ENCODE results near the gene AGO3. TPM values are rescaled to one million over a fixed set of nuclear protein-coding genes. Genes with fewer than 3 reads are reported as not detected.

Gene AGO3
- total RNA-seq, 2 donors from 2014 or later: 19.4 to 32.7 TPM

GRCh38 chr1:36006941-36007500 lies 76.1 kb downstream of the AGO3 start:
- Histone ChIP-seq H3K4me3 (no peak overlapping the region), H3K36me3 (no peaks in the 10 kb centered on the region), H3K27ac (no peak overlapping the region), H3K9me3 (no peaks in the 10 kb centered on the region), H3K4me1 (replicated peaks) (no peaks in the 10 kb centered on the region), H3K27me3 (replicated peaks; ENCODE audit: insufficient read depth) (no peaks in the 10 kb centered on the region)
- no peak for DNase-seq (ENCODE audit: low spot score)
- intact Hi-C loops (cut with DNase I): no loop called here
- WGBS: 93% methylated on average over 3 of the region's 3 CpGs
- TF ChIP-seq, protein P1, sequence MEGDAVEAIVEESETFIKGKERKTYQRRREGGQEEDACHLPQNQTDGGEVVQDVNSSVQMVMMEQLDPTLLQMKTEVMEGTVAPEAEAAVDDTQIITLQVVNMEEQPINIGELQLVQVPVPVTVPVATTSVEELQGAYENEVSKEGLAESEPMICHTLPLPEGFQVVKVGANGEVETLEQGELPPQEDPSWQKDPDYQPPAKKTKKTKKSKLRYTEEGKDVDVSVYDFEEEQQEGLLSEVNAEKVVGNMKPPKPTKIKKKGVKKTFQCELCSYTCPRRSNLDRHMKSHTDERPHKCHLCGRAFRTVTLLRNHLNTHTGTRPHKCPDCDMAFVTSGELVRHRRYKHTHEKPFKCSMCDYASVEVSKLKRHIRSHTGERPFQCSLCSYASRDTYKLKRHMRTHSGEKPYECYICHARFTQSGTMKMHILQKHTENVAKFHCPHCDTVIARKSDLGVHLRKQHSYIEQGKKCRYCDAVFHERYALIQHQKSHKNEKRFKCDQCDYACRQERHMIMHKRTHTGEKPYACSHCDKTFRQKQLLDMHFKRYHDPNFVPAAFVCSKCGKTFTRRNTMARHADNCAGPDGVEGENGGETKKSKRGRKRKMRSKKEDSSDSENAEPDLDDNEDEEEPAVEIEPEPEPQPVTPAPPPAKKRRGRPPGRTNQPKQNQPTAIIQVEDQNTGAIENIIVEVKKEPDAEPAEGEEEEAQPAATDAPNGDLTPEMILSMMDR (IDR thresholded peaks at IDR 0.05): no peak
- TF ChIP-seq POLR2AphosphoS5 (IDR thresholded peaks at IDR 0.05): no peak

GRCh38 chr1:36007741-36008140 lies 76.8 kb downstream of the AGO3 start:
- H3K27me3 ChIP-seq (replicated peaks; ENCODE audit: insufficient read depth): no peaks in the 10 kb centered on the region
- H3K9me3 ChIP-seq: no peaks in the 10 kb centered on the region
- TF ChIP-seq POLR2AphosphoS5 (IDR thresholded peaks at IDR 0.05) (no peak), POLR2A (IDR thresholded peaks at IDR 0.05) (no peak)
- TF ChIP-seq, protein P1 (IDR thresholded peaks at IDR 0.05): no peak
- DNase-seq (ENCODE audit: low spot score): no peak
- H3K4me1 ChIP-seq (replicated peaks): no peaks in the 10 kb centered on the region
- no peak overlapping the region for H3K4me3 ChIP-seq
- WGBS: 63% methylated on average over 2 of the region's 2 CpGs
- intact Hi-C loops (cut with DNase I): no loop called here
- no peaks in the 10 kb centered on the region for H3K36me3 ChIP-seq
- H3K27ac ChIP-seq: no peak overlapping the region

DNA sequence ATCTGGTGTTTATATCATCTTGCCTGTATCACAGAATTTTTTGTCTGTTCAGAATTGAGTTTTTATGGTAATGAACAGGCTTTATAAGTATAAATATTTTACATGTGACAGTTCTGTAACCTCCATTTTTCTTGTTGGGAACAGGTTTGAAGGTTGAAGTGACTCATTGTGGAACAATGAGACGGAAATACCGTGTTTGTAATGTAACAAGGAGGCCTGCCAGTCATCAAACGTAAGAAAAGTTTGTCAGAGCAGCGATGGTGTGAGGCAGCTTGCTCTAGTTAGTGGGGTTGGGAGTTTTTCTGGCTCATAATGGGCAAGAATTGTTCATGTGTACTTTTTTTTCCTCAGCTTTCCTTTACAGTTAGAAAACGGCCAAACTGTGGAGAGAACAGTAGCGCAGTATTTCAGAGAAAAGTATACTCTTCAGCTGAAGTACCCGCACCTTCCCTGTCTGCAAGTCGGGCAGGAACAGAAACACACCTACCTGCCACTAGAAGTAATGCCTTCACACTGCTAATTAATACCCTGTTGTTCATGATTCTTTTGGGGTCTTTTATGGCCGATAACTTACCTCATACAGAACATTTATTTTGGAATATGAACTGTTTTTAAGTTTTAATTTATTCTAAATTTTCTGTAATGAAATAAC lies 77.8 kb downstream of the AGO3 start:
- intact Hi-C loops (cut with DNase I): no loop called here
- H3K36me3 ChIP-seq: no peaks in the 10 kb centered on the region
- 64% methylated on average over 9 of the region's 9 CpGs for WGBS
- no peak for DNase-seq (ENCODE audit: low spot score)
- H3K4me3 ChIP-seq: no peak overlapping the region
- no peaks in the 10 kb centered on the region for H3K9me3 ChIP-seq
- no peak overlapping the region for H3K27ac ChIP-seq
- no peaks in the 10 kb centered on the region for H3K4me1 ChIP-seq (replicated peaks)
- H3K27me3 ChIP-seq (replicated peaks; ENCODE audit: insufficient read depth): no peaks in the 10 kb centered on the region
- TF ChIP-seq, protein P1 (IDR thresholded peaks at IDR 0.05): no peak
- TF ChIP-seq POLR2AphosphoS5 (IDR thresholded peaks at IDR 0.05): no peak
- no peak for TF ChIP-seq POLR2A (IDR thresholded peaks at IDR 0.05)

DNA sequence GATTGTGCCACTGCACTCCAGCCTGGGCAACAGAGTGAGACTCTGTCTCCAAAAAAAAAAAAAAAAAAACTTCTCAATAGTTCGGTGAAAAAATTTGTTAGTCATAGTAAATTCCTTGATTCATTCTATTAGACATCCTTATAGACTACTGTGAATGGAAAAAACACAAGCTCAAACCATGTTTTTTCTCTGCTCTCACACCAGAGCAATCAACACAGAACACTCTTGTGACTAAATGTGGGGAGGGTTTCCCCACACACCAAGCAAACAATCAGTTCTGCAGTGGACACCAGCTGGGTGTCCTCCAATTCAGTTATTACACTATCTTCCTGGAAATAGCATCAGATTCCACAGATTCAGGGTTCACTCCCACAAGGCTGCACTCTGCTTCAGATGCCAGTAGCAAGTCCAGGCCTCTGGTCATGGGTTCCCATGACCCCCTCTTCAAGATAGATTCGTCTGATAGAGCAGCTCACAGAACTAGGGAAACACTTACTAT lies 83.9 kb downstream of the AGO3 start:
- intact Hi-C loops (cut with DNase I): no loop called here
- H3K4me3 ChIP-seq: no peak overlapping the region
- 75% methylated on average over 2 of the region's 2 CpGs for WGBS
- H3K27ac ChIP-seq: no peak overlapping the region
- TF ChIP-seq POLR2AphosphoS5 (IDR thresholded peaks at IDR 0.05): no peak
- TF ChIP-seq, protein P1 (IDR thresholded peaks at IDR 0.05): no peak
- no peak for TF ChIP-seq POLR2A (IDR thresholded peaks at IDR 0.05)
- H3K36me3 ChIP-seq: peaks cover 0 to 4% of the 10 kb centered on the region in 2 donors
- no peak for DNase-seq (ENCODE audit: low spot score)
- H3K27me3 ChIP-seq (replicated peaks; ENCODE audit: insufficient read depth): no peaks in the 10 kb centered on the region
- no peaks in the 10 kb centered on the region for H3K4me1 ChIP-seq (replicated peaks)
- no peaks in the 10 kb centered on the region for H3K9me3 ChIP-seq

- H3K9me3 ChIP-seq: no peaks in the 10 kb centered on the region
- intact Hi-C loops (cut with DNase I): no loop called here
- peaks cover 0 to 4% of the 10 kb centered on the region in 2 donors for H3K36me3 ChIP-seq
- H3K4me1 ChIP-seq (replicated peaks): no peaks in the 10 kb centered on the region
- H3K4me3 ChIP-seq: no peak overlapping the region
- 95% methylated on average over 2 of the region's 2 CpGs for WGBS
- TF ChIP-seq, protein P1 (IDR thresholded peaks at IDR 0.05): no peak
- TF ChIP-seq POLR2A (IDR thresholded peaks at IDR 0.05): no peak
- TF ChIP-seq POLR2AphosphoS5 (IDR thresholded peaks at IDR 0.05): no peak
- no peak overlapping the region for H3K27ac ChIP-seq
- no peak for DNase-seq (ENCODE audit: low spot score)
- no peaks in the 10 kb centered on the region for H3K27me3 ChIP-seq (replicated peaks; ENCODE audit: insufficient read depth)
Measured at GRCh38 chr1:36016686-36017085, 85.8 kb downstream of the AGO3 start.
